ENCODE data around the gene ADGRG1.

The ADGRG1 gene

DNA sequence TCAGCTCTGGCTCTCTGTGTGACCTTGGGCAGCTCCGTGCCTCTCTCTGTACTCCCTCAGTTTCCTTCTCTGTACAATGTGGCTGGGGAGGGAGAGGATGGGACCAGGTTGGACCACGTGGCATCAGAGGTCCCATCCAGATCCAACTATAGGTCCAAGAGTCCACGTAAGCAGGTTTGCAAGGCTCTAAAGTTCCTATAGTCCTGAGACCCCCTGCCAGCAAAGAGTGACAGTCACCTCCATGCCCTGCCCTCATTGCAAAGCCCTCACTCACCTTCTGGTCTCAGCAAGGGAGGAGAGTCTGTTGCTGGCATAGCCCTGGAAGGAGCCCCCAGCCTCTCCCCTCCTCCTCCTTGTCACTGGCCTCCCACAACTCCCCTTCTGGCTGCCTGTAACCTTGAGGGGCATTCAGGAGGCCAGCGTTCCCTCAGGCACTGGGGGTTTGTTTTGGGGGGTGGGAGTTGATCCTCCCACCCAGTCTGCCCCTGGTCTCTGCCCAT, 60.1 kb downstream of the ADGRG1 start:
- no peak for DNase-seq

DNA sequence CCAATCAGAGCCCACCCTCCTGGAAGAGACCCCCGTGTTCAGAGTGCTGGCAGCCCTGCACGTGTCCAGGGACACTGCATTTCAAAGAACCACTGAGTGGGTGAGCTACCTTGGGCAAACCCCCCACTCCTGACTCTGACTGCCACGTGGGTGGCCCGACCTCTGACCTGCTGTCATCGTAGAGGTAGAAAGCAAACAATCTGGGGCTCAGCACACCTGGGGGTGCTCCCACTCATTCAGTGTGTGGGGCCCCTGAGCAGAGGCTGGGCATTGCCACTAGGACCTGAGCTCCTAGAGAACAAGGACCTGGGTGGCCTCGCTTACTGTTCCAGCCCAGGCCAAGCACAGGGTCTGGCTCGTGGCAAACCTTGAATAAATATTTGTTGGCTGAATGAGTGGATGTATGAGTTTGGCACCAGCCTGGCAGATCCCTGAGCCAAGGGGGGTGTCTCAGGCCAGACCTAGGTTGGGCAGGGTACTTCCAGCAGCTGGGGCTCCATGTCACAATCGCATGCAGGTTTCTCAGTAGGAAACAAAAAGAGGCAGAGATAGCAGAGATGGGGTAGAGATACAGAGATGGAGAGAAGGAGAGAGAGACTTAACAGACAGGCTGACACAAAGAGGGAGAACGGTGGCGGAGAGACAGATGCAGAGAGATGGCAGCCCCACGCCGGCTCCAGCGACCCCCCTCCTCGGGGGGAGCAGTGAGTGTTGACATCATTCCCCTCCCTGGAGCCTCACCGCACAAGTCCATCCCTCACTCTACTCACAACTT, 60.7 kb downstream of the ADGRG1 start:
- DNase-seq: peak; percentile 43

DNA sequence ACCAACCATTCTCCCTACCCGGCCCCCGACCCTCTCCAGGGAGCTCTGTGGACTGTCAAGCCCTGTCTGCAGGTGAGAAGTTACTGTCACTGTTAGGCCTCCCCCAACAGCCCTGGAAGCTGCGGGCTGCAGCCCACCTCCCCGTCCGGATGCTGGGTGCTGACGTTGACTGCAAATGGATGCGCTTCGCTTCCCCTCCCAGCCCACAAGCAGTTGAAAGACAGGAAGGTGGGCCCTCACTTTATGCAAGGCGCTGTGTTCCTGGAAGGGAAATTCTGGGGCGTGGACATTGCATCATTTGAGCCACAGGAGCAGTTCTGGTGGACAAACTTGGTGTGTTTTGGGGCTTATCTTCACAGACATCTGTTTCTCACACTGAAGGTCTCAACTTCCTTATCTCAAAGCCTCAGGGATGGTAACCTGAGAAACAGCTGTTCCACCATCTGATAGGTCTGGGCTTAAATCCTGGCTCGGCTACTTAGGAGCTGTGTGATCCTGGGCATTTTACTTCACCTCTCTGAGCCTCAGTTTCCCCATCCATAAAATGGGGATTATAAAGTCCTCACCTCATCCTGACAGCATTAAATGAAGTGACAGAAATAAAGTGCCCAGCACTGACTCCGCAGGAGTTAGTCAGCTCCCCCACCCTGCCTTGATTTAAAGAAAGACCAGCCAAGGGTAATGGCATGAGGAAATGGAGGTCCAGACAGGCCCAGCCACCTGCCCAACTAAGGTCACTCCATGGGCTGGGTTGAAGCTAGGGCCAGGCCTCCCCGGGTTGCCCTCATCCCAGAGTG, 61.5 kb downstream of the ADGRG1 start:
- peak; percentile 98 for DNase-seq

DNA sequence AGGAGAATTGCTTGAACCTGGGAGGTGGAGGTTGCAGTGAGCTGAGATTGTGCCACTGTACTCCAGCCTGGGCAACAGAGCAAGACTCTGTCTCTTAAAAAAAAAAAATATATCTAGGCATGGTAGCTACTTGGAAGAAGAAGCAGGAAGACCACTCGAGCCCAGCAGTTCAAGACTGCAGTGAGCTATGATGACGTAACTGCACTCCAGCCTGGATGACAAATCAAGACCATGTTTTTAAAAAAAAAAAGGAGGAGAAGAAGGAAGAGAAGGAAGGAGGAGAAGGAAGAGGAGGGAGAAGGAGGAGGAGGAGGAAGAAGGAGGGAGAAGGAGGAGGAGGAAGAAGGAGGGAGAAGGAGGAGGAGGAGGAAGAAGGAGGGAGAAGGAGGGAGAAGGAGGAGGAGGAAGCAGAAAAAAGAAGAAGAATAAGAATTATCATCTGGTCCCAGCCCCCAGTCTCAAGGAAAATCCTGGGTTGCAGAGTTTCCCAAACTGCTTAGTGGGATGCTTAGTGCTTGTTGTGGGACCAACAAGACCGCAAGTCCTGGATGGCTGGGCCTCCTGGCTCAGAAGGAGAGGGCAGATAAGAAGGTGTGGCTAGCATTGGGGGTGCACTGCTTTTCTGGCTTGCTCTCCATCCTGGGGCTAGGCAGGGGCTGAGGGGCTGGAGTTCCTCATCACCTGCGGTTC, 62.5 kb downstream of the ADGRG1 start:
- DNase-seq: peak; percentile 77

DNA sequence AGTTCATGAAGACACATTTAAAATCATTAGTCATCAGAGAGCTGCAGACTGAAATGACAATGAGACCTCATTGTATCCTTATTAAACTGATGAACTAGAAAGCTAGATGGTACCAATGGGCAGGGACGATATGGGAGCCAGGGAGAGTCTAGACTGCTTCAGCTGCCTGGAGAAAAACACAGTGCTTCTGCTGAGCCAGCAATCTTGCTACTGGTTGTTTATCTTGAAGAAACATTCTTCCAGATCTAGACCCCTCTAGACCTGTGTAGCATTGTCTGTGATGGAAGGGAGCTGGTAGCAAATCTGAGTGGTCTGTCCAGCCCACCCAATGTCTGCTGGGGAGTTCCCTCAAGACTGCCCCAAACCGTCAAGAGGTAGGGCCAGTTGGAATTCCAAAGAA, 64.2 kb downstream of the ADGRG1 start:
- no peak for DNase-seq

DNA sequence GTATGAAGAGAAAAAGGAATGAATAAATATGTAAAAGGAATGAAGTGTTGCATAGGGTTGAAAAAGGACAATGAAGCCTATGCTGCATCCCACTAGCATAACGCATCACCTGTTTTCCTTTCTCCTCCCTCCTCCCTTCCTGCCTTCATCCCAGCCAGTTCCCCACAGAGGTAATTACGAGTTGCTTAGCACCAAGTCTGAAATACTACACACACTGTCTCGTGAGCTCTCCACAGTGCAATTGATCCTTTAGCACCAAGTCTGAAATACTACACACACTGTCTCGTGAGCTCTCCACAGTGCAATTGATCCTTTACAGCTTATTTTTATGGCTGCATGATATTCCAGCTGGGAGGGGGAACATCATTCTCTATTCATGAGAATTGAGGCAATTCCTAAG, 65.1 kb downstream of the ADGRG1 start:
- DNase-seq: no peak

DNA sequence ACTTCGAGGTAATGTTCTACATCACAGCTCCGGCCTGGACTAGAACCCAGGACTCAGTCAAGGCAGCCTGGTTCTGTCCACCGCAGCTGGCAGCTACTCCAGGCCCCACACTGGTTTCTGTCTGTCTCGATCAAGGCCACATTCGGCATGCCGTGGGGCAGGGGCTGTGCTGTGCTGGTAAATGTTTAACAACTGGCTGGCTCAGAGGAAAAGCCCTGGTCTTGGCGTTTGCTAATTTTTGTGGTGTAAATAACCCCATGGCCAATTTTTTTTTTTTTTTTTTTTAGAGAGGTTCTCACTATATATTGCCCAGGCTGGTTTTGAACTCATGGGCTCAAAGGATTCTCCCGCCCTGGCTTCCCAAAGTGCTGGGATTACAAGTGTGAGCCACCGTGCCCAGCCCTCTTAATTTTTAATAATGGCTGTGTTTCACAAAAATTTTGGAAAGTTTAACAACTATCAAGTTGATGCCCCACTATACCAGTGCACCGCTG, 65.8 kb downstream of the ADGRG1 start:
- DNase-seq: no peak

DNA sequence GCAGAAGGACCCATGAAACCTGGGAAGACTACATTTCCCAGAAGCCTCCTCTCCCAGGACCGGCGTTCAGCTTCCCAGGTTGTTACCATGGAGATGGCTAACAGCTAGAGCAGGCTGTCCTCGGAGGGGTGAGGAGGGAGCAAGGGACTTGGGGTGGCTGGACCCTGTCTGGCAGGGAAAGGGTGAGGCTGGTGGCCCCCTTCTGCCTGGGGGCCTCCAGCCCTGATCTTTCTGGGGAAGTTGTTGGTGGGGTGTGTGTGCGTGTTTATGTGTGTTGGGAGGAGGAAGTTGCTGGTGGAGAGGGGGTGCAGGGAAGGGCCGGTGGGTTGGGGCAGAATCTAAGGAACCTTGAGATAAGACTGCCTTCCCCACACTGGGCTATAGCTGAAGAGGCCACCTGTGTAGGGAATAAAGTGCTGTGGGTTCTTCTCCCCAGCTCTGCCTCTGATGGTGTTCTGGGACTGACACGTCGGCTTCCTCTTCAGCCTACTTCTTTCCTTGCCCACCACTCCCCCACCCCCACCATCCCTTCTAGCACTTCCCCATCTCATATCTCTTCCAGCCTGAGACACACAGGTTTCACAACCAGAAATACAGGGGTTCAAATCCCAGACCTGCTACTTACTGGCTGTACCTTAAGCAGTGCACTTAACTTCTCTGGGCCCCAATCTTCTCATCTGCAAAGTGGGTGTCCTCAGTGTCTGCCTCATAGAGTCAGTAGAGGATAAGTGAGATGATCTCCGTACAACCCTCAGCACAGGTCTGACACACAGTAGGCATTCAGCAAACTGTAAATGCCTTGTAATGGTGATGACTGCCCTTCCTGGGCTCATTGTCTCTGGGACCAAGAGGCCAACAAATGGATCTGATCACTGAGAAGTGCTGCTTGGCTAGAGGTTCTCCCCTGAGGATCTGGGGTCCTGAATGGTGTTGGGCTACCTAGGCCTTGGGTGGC, 66.6 kb downstream of the ADGRG1 start, which contains the start of gene DRC7:
Gene DRC7, plus strand, starts transcription at position 82 of the 955 bp plus-strand sequence. CDS start 3,144 bp downstream, outside the sequence.
- DNase-seq: peak; percentile 95

DNA sequence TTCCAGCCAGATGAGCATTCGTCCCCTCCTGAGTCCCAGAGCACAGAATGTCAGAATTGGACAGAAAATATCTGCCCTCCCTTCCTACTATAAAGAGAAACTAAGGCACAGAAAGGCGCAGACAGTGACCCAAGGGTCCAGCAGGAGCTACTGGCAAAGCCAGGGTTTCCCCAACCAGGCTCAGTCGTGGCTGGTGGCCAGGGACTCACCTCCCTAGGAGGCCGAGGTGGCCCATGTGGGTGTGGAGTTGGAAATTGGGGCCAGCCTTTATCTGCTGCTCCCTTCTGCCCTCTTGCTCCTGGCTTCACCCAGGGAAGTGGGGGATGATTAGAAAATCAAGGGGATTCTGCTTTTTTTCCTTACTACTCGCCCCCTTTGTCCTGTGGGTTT, 67.2 kb downstream of the ADGRG1 start:
- DNase-seq: peak; percentile 70

DNA sequence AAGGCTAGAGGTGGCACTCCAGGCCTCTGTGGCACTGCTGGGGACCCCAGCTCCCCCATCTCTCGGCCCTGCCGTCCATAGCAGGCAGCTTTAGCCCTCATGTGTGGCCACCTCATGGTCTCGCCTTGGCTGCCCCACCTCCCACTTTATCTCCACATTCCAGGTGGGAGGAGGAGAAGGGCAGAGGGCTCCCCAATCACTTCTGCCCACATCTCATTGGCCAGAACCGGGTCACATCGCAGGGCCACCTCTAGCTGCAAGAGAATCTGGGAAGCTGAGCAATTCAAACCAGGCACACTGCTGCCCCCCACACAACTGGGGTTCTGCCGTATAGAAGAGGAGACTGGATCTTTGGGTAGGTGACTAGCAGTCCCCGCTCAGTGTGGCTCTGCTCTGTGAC, 67.8 kb downstream of the ADGRG1 start:
- no peak for DNase-seq

DNA sequence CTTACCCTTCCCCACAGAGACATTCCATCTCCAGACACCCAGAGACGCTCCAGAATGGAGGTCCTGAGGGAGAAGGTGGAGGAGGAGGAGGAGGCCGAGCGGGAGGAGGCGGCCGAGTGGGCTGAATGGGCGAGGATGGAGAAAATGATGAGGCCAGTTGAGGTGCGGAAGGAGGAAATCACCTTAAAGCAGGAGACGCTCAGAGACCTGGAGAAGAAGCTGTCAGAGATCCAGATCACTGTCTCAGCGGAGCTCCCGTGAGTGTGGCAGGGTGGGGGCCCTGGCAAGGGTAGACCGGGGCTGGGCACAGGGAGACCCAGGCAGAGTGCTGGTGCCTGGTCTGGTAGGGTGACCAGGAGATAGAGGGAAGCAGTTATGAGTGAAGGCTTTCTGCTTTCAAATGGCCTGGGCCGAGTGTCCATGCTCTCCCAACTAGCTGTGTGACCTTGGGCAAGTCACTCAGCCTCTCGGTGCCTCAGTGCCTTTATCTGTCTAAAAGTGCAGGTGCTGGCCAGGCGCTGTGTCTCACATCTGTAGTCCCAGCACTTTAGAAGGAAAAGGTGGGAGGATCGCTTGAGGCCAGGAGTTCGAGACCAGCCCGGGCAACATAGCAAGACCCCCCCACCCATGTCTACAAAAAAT, 69.6 kb downstream of the ADGRG1 start:
- no peak for DNase-seq

DNA sequence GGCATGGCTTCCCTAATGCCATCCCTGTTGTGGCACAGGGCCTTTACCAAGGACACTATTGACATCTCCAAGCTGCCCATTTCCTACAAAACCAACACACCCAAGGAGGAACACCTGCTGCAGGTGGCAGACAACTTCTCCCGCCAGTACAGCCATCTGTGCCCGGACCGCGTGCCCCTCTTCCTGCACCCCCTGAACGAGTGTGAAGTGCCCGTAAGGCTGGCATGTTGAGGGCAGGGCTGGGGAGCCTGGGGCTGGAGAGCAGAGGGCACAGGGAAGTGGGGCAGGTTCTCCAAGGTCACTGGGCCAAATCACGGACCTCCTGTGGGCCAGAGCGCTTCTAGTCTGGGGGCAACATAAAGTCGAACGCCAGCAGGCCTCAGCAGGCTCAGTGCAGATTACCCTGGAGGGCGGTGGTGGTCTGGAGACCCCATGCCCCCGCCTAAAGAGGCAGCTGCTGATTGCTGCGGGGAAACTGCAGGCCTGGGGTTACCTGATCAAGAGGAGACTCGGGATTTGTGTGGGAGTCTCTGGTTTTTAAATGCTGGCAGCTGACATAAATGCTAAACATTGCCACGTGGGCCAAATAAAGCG, 70.5 kb downstream of the ADGRG1 start:
- DNase-seq: no peak

DNA sequence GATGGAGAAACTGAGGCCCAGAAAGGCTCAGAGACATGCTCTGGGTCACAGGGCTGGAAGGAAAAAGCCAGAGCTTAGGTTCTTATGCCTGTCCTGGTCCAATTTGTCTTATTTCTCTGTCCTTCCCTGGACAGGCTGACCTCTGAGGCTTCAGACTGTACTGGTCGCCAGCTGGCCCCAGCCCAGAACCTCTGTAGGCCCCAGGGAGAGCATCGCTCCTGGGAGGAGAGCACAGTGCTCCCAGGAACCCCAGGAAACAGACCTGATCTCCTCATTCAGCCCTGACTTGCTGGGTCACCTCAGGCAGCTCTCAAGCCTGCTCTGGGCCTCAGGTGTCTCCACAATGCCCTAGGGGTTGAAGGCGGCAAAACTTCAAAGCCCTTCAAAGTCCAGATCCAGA, 71.1 kb downstream of the ADGRG1 start:
- no peak for DNase-seq

DNA sequence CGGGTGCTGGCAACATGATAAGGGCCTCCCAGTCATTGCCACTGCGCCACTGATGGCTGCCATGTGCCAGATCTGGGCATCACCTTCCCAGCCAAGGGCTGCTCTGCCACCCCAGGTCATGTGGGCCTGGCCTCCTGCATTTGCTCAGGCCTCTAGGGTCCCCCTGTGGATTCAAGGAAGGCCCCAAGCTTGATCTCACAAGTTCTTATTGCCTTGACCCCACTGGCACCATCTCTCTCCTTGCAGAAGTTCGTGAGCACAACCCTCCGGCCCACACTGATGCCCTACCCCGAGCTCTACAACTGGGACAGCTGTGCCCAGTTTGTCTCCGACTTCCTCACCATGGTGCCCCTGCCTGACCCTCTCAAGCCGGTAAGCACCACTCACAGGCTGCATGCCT, 71.5 kb downstream of the ADGRG1 start:
- no peak for DNase-seq

DNA sequence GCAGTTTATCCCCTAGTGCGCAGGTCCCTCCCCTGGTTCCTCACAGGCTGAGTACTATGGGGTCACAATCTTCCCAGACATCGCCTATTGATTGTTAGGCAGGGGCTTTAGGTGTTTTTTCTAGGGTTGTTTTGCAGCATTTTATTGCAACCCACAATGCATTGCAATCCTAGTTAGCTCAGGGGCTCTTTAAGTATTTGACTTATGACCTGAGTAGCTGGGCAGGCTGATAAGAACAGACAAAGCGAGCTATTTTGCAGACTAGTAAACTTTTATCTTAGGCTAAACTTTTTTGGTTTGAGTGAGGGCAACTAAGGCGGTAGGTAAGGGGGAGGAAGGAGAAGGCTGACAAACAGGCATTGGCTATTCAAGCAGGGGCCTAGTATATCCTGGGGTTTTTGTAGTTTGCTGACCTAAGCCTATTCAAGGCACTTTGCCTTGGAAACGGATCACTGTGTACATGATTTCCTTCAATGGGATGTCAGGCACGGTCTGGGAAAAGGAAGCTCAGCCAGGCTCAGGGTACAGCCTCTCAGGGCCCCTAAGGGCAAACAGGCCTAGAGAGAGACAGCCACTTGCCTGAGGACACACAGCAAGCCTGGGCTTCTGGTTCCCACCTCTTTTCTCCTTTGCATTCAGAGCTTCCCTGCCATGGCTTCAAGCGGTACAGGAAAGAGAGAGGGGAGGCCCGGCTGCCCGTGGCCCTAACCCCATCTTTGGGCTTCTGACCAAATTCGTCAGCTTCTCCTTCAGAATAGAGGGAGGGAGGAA, 72.5 kb downstream of the ADGRG1 start:
- DNase-seq: peak; percentile 77

DNA sequence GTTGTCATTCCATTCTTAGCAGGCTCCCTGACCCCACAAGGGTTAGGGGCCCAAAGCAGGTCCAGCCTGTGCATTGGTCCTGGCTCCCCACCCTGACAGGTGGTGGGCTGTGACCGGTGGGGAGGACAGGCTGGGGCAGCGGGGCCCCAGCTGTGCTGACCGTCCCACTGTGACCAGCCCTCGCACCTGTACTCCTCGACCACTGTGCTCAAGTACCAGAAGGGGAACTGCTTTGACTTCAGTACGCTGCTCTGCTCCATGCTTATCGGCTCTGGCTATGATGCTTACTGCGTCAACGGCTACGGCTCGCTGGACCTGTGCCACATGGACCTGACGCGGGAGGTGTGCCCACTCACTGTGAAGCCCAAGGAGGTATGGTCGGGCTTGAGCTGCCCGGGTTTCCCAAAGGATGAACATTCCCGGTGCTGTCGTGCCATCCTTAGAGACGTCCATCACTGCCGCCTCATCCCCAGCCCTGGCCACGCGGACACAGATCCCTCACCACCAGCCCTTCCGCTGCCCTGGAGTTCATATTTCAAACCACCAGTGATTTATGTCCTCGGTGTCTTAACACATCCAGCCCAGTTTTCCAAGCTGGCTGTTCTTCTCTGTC, 73.4 kb downstream of the ADGRG1 start:
- no peak for DNase-seq

DNA sequence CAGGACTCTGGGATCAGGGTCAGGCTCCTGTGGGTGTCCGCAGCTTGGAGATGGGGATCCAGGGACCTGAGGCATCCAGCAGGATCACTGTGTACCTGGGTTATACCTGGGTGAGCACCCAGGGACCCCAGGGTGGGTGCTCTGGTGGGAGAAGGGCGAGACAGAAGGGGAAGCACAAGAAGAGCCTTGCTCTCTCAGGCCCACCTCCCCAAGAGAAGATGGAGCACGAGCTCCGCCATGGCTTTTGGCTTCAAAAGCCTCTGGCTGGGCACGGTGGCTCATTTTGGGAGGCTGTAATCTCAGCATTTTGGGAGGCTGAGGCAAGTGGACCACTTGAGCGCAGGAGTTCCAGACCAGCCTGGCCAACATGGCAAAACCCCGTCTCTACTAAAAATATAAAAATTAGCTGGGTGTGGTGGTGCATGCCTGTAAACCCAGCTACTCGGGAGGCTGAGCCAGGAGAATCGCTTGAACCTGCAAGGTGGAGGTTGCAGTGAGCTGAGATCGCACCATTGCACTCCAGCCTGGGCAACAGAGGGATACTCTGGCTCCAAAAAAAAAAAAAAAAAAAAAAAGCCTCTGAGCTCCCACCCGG, 75.1 kb downstream of the ADGRG1 start:
- DNase-seq: no peak

DNA sequence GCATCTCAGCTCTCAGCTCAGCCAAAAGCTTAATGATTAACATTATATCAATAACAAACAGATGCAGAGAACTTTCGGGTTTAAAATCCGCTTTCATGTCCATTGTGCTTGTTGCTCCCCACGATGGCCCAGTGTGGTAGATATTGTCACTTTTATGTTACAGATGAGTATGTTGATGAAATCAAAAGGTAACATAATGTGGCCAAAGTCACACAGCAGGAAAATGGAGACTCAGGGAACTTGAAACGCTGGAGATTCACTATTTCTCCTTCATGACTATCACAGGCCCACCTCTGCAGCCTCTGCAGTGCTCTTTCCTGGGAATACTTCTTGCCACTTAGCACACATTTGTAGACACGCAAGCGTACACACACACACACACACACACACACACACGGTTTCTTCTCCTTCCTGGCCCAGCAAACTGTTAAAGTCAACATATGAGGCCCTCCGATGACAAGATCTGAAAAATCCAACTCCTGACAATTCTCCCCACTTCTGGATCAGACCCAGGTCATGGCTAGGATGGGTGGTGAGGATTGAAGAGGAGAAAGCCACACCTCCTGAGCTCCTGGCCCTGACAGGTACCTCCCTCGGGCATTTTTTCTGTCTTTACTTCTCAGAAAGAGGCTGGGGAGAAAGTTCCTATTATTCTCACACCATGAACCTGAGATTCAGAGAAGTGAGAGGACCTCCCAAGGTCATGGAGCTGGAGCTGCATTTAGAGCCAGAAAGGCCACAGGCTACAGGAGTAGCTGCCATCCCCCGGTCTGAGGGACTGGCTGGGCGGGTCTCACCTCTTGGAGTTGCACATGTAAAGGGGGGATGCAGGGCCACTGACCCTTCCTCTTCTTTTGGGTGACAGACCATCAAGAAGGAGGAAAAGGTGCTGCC, 75.8 kb downstream of the ADGRG1 start:
- no peak for DNase-seq
